Activated naive CD4-positive, alpha-beta T cell treated with anti-CD3 and anti-CD28 coated beads, Interleukin-2, amount 10 ng/mL, durations not matched to agents 7 days and 5 days (primary cell): Measurements from ENCODE around the gene IGSF3.
A peak's percentile ranks its signal among the peaks of the same experiment; 100 is the strongest.
"Not testable (repeated sequence)": the region's sequence is repeated elsewhere in the genome, so short reads cannot be mapped to it uniquely, and the experiment has no call there.

ENCODE experiments used
- CTCF ChIA-PET: fragments of 350-600 bp; sonication (Branson Sonifier 250); formaldehyde crosslinking; loops from one replicate; lab custom pipeline; 2021; ENCODE audit warnings: antibody characterized with exemption; lab: Charles Lee
- DNase-seq: peaks from one replicate; pipeline ENCODE4 v3.0.0-alpha.2; 2020
- H3K27ac Mint-ChIP-seq: one replicate; pipeline ENCODE4 v1.8.0; 2021; ENCODE audit warnings: mild to moderate bottlenecking, moderate library complexity, mixed read lengths
- H3K27me3 Mint-ChIP-seq: one replicate; pipeline ENCODE4 v1.8.0; 2021; ENCODE audit warnings: mild to moderate bottlenecking, mixed read lengths
- H3K36me3 Mint-ChIP-seq: one replicate; pipeline ENCODE4 v1.8.0; 2021; ENCODE audit warnings: mixed read lengths
- H3K4me1 Mint-ChIP-seq: one replicate; pipeline ENCODE4 v1.8.0; 2021; ENCODE audit warnings: mixed read lengths
- H3K4me3 Mint-ChIP-seq: one replicate; pipeline ENCODE4 v1.8.0; 2021; ENCODE audit warnings: mild to moderate bottlenecking, moderate library complexity, mixed read lengths
- H3K9me3 Mint-ChIP-seq: one replicate; pipeline ENCODE4 v1.8.0; 2021; ENCODE audit warnings: mixed read lengths

Gene IGSF3

DNA sequence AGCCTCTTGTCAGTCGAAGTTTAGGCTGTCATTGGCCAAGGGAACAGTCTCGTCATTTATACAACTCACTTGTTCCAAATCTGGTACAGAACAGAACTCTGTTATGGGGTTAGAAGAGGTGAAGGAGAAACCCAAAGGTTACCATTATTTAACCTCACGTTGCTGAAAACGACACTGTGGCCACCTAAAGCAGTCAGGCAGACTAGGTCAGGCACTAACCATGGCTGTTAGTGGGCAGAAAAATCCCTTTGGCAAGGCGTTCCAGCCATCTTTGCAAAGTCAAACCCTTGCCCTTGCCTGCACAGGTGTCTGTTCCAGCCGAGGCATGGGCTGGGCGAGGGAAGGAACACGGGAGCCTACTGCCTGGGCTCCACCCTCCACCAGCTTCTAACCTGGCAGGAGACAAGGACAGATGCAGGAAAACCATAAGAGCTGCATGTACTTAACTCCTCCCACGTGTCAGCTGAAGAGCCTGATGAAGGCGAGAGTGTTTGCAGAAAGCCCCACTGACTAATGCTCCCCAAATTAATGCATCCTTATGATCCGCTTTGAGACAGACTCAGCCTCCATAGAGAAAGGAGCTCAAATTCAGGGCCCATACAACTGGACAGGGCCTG lies 69.0 kb downstream of the IGSF3 start:
- H3K4me3 Mint-ChIP-seq, H3K36me3 Mint-ChIP-seq, H3K9me3 Mint-ChIP-seq, H3K27ac Mint-ChIP-seq, CTCF ChIA-PET, DNase-seq: not testable (repeated sequence)
- Mint-ChIP-seq H3K27me3 (peaks cover 36% of the 10 kb centered on the region), H3K4me1 (peaks cover 10% of the 10 kb centered on the region)

DNA sequence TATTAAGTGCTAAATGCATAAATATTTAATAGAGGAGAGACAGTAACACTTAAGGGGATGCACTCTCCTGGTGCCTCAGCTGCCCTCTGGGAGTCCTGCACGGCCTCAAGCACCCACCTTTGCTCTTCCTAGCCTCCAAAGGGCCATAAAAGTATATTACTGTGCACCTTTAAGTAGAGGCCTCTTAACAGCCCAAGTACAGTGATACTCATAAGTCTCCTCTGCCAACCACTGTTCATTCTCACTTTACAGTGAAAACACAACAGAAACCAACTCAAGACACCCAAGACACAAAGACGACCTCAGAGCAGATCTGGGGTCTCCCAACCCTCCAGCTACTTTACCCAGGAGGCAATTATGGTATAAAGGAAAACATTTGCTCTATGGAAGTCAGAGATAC lies 70.1 kb downstream of the IGSF3 start:
- DNase-seq, H3K9me3 Mint-ChIP-seq, H3K27ac Mint-ChIP-seq, H3K36me3 Mint-ChIP-seq, H3K4me3 Mint-ChIP-seq: not testable (repeated sequence)
- Mint-ChIP-seq H3K4me1 (peaks cover 10% of the 10 kb centered on the region), H3K27me3 (peaks cover 41% of the 10 kb centered on the region)
- CTCF ChIA-PET, result interaction anchor here (1.1 to 2.8 kb wide), 3 partner anchors 23 to 458 kb away, joined by 6 to 9 read pairs (median 8); no protein-coding TSS in a partner anchor

DNA sequence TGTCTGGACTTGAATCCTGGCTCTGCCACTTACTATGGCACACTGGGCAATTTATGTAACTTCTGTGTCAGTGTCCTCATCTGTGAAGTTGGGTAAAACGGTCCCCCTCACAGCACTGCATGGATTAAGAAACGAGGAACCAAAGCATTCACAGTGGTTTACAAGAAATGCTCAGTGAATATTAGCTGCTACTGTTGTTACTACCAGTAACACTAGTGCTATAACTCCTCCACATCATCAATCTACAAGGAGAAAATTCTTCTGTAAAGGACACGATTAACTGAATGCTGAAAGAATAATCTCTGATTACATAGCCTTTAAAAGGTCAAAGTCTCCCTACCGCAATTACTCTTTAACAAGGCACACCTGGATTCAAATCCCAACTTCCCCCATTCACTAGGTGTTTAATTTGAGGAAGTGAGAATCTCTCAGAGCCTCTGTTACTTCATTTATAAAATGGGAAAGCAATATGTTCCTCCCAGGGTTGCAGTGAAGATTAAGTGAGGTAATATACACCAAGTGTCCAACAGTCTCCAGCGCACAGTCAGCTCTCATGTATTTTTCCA lies 70.7 kb downstream of the IGSF3 start:
- not testable (repeated sequence) for DNase-seq, H3K9me3 Mint-ChIP-seq, H3K27ac Mint-ChIP-seq, H3K4me3 Mint-ChIP-seq, H3K36me3 Mint-ChIP-seq
- peaks cover 47% of the 10 kb centered on the region for H3K27me3 Mint-ChIP-seq
- CTCF ChIA-PET, result interaction anchor here (0.7 to 2.8 kb wide), 8 partner anchors 19 to 458 kb away, joined by 3 to 10 read pairs (median 7); no protein-coding TSS in a partner anchor
- H3K4me1 Mint-ChIP-seq, result peaks cover 10% of the 10 kb centered on the region

- CTCF ChIA-PET, result interaction anchor here (0.7 to 2.8 kb wide), 17 partner anchors 8 to 460 kb away, joined by 3 to 18 read pairs (median 3); partner anchors contain the start of gene IGSF3
- peaks cover 47% of the 10 kb centered on the region for H3K27me3 Mint-ChIP-seq
- H3K4me1 Mint-ChIP-seq, result peaks cover 10% of the 10 kb centered on the region
- H3K4me3 Mint-ChIP-seq, H3K27ac Mint-ChIP-seq, H3K9me3 Mint-ChIP-seq, H3K36me3 Mint-ChIP-seq: not testable (repeated sequence)
- DNase-seq, result peak; percentile 59
Measured at GRCh38 chr1:116595946-116596741, 71.4 kb downstream of the IGSF3 start.

DNA sequence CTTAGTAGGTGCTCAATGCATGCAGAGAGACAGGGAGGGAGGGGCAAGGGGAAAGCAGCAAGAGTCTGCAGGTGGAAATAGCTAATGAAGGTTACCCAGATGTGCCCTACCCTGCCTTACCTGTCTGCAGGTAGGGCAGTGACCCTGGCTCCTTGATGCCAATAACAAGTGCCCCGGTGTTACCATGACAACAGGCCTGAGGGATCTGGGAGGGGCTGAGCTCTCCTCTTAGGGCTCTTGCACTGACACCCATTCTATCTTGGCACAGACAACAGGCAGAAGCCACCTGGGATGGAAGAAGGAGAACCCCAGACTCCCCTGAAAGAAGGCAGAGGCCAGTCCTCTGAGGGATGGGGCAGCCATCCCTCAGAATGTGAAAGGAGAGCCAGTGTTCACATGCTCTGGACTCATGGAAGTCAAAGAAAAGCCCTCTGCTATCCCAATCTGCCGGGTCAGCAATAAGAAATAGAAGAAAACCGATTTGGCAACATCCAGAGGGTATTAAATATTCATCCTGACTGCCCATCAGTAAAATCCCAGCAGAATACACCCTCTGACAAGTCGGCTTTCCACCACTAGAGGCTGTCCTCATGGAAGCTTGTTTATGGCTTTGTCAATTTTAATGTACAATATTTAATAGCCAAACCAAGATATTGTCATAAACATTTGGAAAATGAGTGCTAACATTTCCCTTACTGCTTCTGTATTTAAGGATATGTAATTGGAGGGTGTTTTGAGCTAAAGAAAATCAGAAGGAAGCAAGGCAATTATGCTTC lies 72.3 kb downstream of the IGSF3 start:
- not testable (repeated sequence) for H3K4me3 Mint-ChIP-seq, H3K36me3 Mint-ChIP-seq, H3K27ac Mint-ChIP-seq, DNase-seq, H3K9me3 Mint-ChIP-seq
- Mint-ChIP-seq H3K27me3 (peaks cover 47% of the 10 kb centered on the region), H3K4me1 (peaks cover 10% of the 10 kb centered on the region)
- CTCF ChIA-PET, result interaction anchor here (0.7 to 2.8 kb wide), 14 partner anchors 9 to 461 kb away, joined by 3 to 18 read pairs (median 4); partner anchors contain the start of gene IGSF3

DNA sequence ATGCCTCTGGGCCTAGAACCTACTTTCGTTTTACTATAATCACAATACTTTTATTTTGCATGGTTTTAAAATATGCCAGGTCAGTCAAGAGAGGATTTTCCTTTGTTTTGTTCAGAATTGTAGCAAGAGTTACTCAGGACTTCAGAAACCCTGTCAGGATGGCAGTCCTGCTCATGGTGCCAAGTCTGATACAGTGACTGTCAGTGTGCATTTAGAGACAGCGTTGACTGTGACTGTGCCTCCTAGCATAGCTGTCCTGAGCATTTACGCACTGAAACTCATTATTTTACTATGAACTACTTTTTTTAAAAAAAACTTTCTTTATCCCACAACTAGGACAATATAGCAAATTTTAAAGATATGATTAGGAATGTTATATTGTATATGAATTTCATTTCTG lies 73.6 kb downstream of the IGSF3 start:
- DNase-seq, H3K36me3 Mint-ChIP-seq, H3K9me3 Mint-ChIP-seq, H3K27ac Mint-ChIP-seq, H3K4me3 Mint-ChIP-seq: not testable (repeated sequence)
- peaks cover 48% of the 10 kb centered on the region for H3K27me3 Mint-ChIP-seq
- CTCF ChIA-PET, result interaction anchor here (2.7 kb wide), 1 partner anchor 16 kb away, joined by 10 read pairs; no protein-coding TSS in a partner anchor
- H3K4me1 Mint-ChIP-seq, result peaks cover 10% of the 10 kb centered on the region

GRCh38 chr1:116593401-116593800 lies 74.1 kb downstream of the IGSF3 start:
- Mint-ChIP-seq H3K27me3 (peaks cover 48% of the 10 kb centered on the region), H3K4me1 (peaks cover 10% of the 10 kb centered on the region)
- H3K27ac Mint-ChIP-seq, H3K4me3 Mint-ChIP-seq, H3K9me3 Mint-ChIP-seq, DNase-seq, CTCF ChIA-PET, H3K36me3 Mint-ChIP-seq: not testable (repeated sequence)

DNA sequence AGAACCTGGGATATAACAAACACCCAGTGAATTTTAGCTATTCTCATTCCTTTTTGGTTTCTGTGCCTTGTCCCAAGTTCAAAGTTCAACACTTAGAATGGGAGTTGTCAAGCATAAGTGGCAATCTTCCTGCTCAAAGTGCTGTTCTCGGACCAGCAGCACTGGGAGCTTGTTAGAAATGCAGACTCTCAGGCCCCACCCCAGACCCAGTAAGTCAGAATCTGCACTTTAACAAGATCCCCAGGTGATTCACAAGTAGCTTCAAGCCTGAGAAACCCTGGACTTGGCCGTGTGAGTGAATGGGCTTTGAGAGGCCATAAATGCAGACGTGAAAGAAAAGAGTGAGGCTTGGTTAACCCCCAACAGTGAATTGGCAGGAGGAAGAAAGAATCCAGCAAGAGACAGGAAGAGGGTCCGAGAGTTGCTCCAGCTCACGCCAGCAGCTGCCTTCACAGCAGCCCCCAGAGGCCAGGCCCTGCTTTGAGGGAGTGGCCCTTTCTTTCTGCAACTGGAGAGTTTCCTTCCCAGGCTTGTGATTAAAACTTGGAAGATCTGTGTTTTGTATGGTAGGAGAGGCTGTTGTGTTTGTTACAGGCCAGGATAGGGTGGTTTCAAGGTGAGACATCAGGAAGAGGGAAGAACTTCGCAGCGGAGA lies 75.5 kb downstream of the IGSF3 start:
- H3K27me3 Mint-ChIP-seq, result peaks cover 37% of the 10 kb centered on the region
- not testable (repeated sequence) for H3K9me3 Mint-ChIP-seq, H3K4me3 Mint-ChIP-seq, H3K36me3 Mint-ChIP-seq, H3K27ac Mint-ChIP-seq, DNase-seq
- CTCF ChIA-PET, result interaction anchor here (0.7 kb wide), 1 partner anchor 453 kb away, joined by 3 read pairs; no protein-coding TSS in a partner anchor
- H3K4me1 Mint-ChIP-seq, result peaks cover 19% of the 10 kb centered on the region

GRCh38 chr1:116591006-116591950 lies 76.3 kb downstream of the IGSF3 start:
- H3K9me3 Mint-ChIP-seq, CTCF ChIA-PET: not testable (repeated sequence)

GRCh38 chr1:116590359-116591005 lies 77.1 kb downstream of the IGSF3 start:
- H3K4me1 Mint-ChIP-seq, H3K27ac Mint-ChIP-seq, H3K36me3 Mint-ChIP-seq: not testable (repeated sequence)

More at GRCh38 chr1:116591006-116591950, 76.3 kb downstream of the IGSF3 start:
- Mint-ChIP-seq H3K27me3 (peaks cover 36% of the 10 kb centered on the region), H3K4me1 (peaks cover 17% of the 10 kb centered on the region)
- H3K4me3 Mint-ChIP-seq, H3K27ac Mint-ChIP-seq, DNase-seq, H3K36me3 Mint-ChIP-seq: not testable (repeated sequence)

GRCh38 chr1:116589101-116589735 lies 78.3 kb downstream of the IGSF3 start:
- not testable (repeated sequence) for H3K4me3 Mint-ChIP-seq, H3K4me1 Mint-ChIP-seq, DNase-seq, H3K9me3 Mint-ChIP-seq, H3K27ac Mint-ChIP-seq, H3K36me3 Mint-ChIP-seq
- CTCF ChIA-PET, result interaction anchor here (1.4 kb wide), 1 partner anchor 14 kb away, joined by 3 read pairs; no protein-coding TSS in a partner anchor
- peaks cover 26% of the 10 kb centered on the region for H3K27me3 Mint-ChIP-seq

More at GRCh38 chr1:116590359-116591005, 77.1 kb downstream of the IGSF3 start:
- H3K4me3 Mint-ChIP-seq, DNase-seq, CTCF ChIA-PET, H3K9me3 Mint-ChIP-seq: not testable (repeated sequence)
- H3K27me3 Mint-ChIP-seq, result peaks cover 34% of the 10 kb centered on the region
